Measurements from ENCODE around the gene MSH3. TPM values are rescaled to one million over a fixed set of nuclear protein-coding genes. Genes with fewer than 3 reads are reported as not detected.

MSH3 gene
- total and polyA plus RNA-seq, 2 of the 8 experiments (the other 6 are each of a cell fraction or from before 2014, with no cell fraction given), result 3.6 to 22.6 TPM

DNA sequence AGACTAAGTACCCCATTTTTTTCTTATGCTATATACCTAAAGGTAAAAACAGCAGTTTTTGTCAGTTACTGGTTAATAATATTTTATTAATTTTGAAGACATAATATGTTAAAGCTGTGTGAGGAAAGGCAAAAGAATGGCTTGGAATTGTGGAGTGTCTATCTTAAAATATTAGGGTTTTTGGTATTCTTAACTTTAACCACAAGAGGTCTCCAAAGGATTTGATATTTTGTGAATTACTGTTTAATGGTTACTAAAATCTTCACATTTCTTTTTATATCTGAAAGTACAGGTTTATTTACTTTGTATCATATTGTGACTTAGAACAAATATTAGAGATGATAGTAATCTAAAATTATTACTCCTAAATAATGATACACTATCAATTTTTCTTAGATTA is 32.3 kb downstream of the MSH3 start:
- Histone ChIP-seq H2BK12ac (ENCODE audit: low read depth, low read length) (no peak overlapping the region), H4K20me1 (replicated peaks in 1 of 2; ENCODE audit: control insufficient read depth in 1 of 2, insufficient read depth in 2 of 2, low read length in 2 of 2) (no peaks in the 10 kb centered on the region), H2AFZ (ENCODE audit: low read length) (no peak overlapping the region), H3K4me2 (ENCODE audit: insufficient read depth in 1 of 2, low read depth in 2 of 2, low read length in 2 of 2) (no peak overlapping the region), H3K23ac (ENCODE audit: insufficient read length) (no peak overlapping the region), H4K8ac (ENCODE audit: extremely low read depth, insufficient read depth, low read length) (no peak overlapping the region), H3K27ac (ENCODE audit: low read depth, low read length) (no peak overlapping the region), H3K4me1 (replicated peaks in 1 of 4; ENCODE audit: control insufficient read depth in 3 of 4, insufficient read depth in 4 of 4, low read length in 3 of 4) (peaks cover 0 to 3% (median 2%) of the 10 kb centered on the region in 4 experiments; a peak in 2 of 7 replicates), H2BK5ac (ENCODE audit: low read depth, low read length) (no peak overlapping the region), H3K14ac (ENCODE audit: insufficient read length) (no peak overlapping the region), H4K5ac (ENCODE audit: insufficient read length, low read depth, low read length) (no peak overlapping the region), H3K79me2 (ENCODE audit: control insufficient read depth in 1 of 2, insufficient read depth in 2 of 2, low read length in 2 of 2) (no peaks in the 10 kb centered on the region), H3K79me1 (ENCODE audit: low read depth, low read length) (no peaks in the 10 kb centered on the region), H3K36me3 (ENCODE audit: control insufficient read depth in 2 of 4, insufficient read depth in 4 of 4, low read length in 3 of 4) (no peaks in the 10 kb centered on the region; a peak in 1 of 8 replicates), H2BK15ac (ENCODE audit: low read length) (no peak overlapping the region), H3K23me2 (ENCODE audit: low read depth, low read length) (no peaks in the 10 kb centered on the region), H2BK20ac (ENCODE audit: low read length) (no peak overlapping the region), H3K9ac (replicated peaks in 1 of 4; ENCODE audit: extremely low read depth in 1 of 4, low read depth in 3 of 4, low read length in 3 of 4) (no peak overlapping the region), H3K4ac (replicated peaks; ENCODE audit: insufficient read length, low read depth, low read length) (no peak overlapping the region), H3K4me3 (ENCODE audit: extremely low read depth in 1 of 4, insufficient read depth in 2 of 4, low read depth in 3 of 4, low read length in 4 of 4) (no peak overlapping the region), H2BK120ac (replicated peaks; ENCODE audit: low read depth, low read length) (no peak overlapping the region), H3K27me3 (replicated peaks in 1 of 4; ENCODE audit: control insufficient read depth in 3 of 4, extremely low read depth in 1 of 4, insufficient read depth in 3 of 4, low read length in 3 of 4) (peaks cover 0 to 1% (median 0%) of the 10 kb centered on the region in 4 experiments; a peak in 1 of 7 replicates), H4K91ac (replicated peaks; ENCODE audit: insufficient read length, low read length) (no peak overlapping the region), H2AK5ac (ENCODE audit: low read depth, low read length) (no peak overlapping the region), H3K9me3 (ENCODE audit: insufficient read depth in 2 of 2, low read depth in 1 of 2, low read length in 1 of 2) (no peaks in the 10 kb centered on the region), H3K56ac (replicated peaks; ENCODE audit: insufficient read length, low read depth, low read length) (no peak overlapping the region), H3K18ac (ENCODE audit: extremely low read depth, low read length) (no peak overlapping the region)
- TF ChIP-seq, protein P1, sequence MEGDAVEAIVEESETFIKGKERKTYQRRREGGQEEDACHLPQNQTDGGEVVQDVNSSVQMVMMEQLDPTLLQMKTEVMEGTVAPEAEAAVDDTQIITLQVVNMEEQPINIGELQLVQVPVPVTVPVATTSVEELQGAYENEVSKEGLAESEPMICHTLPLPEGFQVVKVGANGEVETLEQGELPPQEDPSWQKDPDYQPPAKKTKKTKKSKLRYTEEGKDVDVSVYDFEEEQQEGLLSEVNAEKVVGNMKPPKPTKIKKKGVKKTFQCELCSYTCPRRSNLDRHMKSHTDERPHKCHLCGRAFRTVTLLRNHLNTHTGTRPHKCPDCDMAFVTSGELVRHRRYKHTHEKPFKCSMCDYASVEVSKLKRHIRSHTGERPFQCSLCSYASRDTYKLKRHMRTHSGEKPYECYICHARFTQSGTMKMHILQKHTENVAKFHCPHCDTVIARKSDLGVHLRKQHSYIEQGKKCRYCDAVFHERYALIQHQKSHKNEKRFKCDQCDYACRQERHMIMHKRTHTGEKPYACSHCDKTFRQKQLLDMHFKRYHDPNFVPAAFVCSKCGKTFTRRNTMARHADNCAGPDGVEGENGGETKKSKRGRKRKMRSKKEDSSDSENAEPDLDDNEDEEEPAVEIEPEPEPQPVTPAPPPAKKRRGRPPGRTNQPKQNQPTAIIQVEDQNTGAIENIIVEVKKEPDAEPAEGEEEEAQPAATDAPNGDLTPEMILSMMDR (IDR thresholded peaks at IDR 0.05; ENCODE audit: control extremely low read depth in 1 of 3, insufficient read depth in 1 of 3, low read depth in 1 of 3, low read length in 3 of 3), result peak in 1 of 3 experiments; percentile 6; a peak in 1 of 4 replicates
- TF ChIP-seq, protein P2, sequence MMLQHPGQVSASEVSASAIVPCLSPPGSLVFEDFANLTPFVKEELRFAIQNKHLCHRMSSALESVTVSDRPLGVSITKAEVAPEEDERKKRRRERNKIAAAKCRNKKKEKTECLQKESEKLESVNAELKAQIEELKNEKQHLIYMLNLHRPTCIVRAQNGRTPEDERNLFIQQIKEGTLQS (IDR thresholded peaks at IDR 0.05; ENCODE audit: insufficient read depth, low read depth, low read length), result no peak
- TF ChIP-seq RAD21 (IDR thresholded peaks at IDR 0.05 in 1 of 2, conservative IDR thresholded peaks at IDR 0.05 in 1 of 2; ENCODE audit: low read depth in 2 of 2, low read length in 2 of 2), result peak in 1 of 2 experiments; percentile 41; a peak in 2 of 4 replicates
- ChIA-PET POLR2A (ENCODE audit: partially characterized antibody) (interaction anchor here (0.9 to 1.0 kb wide), 3 partner anchors 11 to 490 kb away, joined by 3 read pairs; no protein-coding TSS in a partner anchor), CTCF (ENCODE audit: partially characterized antibody) (interaction anchor here (0.7 to 4.1 kb wide), 11 partner anchors 14 to 612 kb away, joined by 3 to 15 read pairs (median 5); no protein-coding TSS in a partner anchor)
- FAIRE-seq, result no peak
- DNase-seq (ENCODE audit: low read depth in 1 of 2, low spot score in 2 of 2), result no peak

Data from H1 (cell line).